Small intestine (tissue), 7 donors: ENCODE results near the gene NKX2-1. TPM values are rescaled to one million over a fixed set of nuclear protein-coding genes. Genes with fewer than 3 reads are reported as not detected.

Source experiments
- DNase-seq, 2 donors: peaks; one replicate each; pipeline versions ENCODE4 v3.0.0 to v3.0.0-alpha.2; 2013
- FAIRE-seq: peaks from 2 replicates; lab custom pipeline; 2012; peaks lifted over from hg19 to GRCh38; lab: Jason Lieb, UNC
- H3K27ac ChIP-seq, 3 donors: one replicate each; pipeline ENCODE4 v1.5.1; 2013; ENCODE audit warnings: low read length in 2 of 3, mild to moderate bottlenecking in 2 of 3, control low read depth in 1 of 3, inconsistent platforms in 1 of 3, low read depth in 1 of 3, moderate library complexity in 1 of 3
- H3K27me3 ChIP-seq, 3 donors: one replicate each; pipeline ENCODE4 v1.6.1; 2013; ENCODE audit warnings: low read length in 3 of 3, inconsistent platforms in 1 of 3; ENCODE audit not compliant: control insufficient read depth in 3 of 3, insufficient read depth in 3 of 3
- H3K36me3 ChIP-seq, 3 donors: one replicate each; pipeline ENCODE4 v1.6.1; 2013; ENCODE audit warnings: low read length in 3 of 3, inconsistent platforms in 1 of 3, low read depth in 1 of 3, mild to moderate bottlenecking in 1 of 3, moderate library complexity in 1 of 3; ENCODE audit not compliant: control insufficient read depth in 3 of 3, insufficient read depth in 2 of 3
- H3K4me1 ChIP-seq, 3 donors: one replicate each; pipeline ENCODE4 v1.6.1; 2013; ENCODE audit warnings: low read length in 2 of 3, inconsistent platforms in 1 of 3, low read depth in 1 of 3, mild to moderate bottlenecking in 1 of 3, moderate library complexity in 1 of 3; ENCODE audit not compliant: control insufficient read depth in 3 of 3, insufficient read depth in 2 of 3
- H3K4me3 ChIP-seq, 3 donors: one replicate each; pipeline ENCODE4 v1.5.1; 2013; ENCODE audit warnings: low read length in 3 of 3, control low read depth in 1 of 3, inconsistent platforms in 1 of 3, low read depth in 1 of 3, mild to moderate bottlenecking in 1 of 3, moderate library complexity in 1 of 3
- H3K9me3 ChIP-seq, 2 donors: one replicate each; pipeline ENCODE4 v1.6.1; 2013; ENCODE audit warnings: low read depth in 1 of 2, low read length in 1 of 2; ENCODE audit not compliant: control insufficient read depth in 2 of 2, insufficient read depth in 1 of 2
- WGBS, 3 donors: extraction: QIAGEN DNeasy Blood & Tissue Kit; methylation state at CpG; one replicate each; pipeline ENCODE4 v1.1.7; 2013; 5-methylcytosine and 5-hydroxymethylcytosine counted together
- polyA plus RNA-seq, 4 donors: library from polyadenylated mRNA; stranded (reverse) in 3 of 4; unstranded in 1 of 4; fragments of 200-250 nt in 3 of 4; fragments of 120-200 nt in 1 of 4; gene quantifications; one replicate each; pipeline versions ENCODE4 v1.2.1 to v1.2.3, GENCODE V29; 2013
- donor health status: healthy with polysubstance abuse.
- donor health status: control.
- donor health status: control.
- donor health status: Bipolar disorder and iron deficiency.
- donor health status: healthy.

NKX2-1 gene
- polyA plus RNA-seq, 4 donors = 0.45 TPM; not detected in 3

DNA sequence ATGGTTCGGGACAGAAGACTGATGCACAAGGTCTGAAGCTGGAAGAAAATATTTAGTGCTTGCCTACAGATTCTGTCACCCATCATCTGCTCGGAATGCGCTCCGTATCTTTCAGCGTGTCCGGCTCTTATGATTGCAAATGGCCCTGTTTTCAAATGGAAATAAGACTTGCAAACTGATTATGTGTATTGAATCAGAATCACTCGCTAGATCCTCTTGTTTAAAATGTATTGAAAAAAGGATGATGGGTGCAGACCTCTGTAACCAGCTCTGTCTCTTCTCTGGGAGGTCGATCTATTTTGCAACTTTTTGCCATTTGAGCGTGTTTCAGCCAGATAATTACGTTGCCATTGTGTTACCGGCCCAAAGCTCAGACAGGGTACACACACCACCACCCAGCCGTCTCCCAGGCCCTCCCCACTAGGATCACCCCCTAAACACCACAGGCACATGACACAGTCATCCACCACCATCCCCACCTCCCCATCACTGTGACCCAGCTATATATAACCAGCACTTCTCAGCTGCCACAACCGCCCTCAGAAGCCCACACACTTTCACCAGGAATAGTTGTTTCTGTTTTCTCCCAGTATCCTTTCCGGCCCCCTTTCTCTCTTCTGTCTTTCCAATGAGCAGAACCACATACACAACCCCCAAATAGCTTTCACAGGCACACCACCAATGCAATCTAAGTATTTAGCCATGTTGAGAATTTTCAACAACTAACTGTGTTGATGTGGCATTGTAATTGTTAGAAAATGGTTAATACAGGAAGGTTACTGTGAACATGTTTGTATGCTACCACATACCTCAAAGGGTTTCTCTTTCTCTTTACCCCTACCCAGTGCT is 10.7 kb downstream of the NKX2-1 start:
- no peak for FAIRE-seq
- Histone ChIP-seq H3K9me3 (no peaks in the 10 kb centered on the region), H3K36me3 (no peaks in the 10 kb centered on the region), H3K4me3 (no peak overlapping the region), H3K27me3 (peaks cover 15 to 95% (median 66%) of the 10 kb centered on the region in 3 donors), H3K4me1 (no peaks in the 10 kb centered on the region), H3K27ac (no peak overlapping the region)
- WGBS, 3 donors = 5 to 14% (median 13%) methylated on average over 14 of the region's 14 CpGs
- no peak for DNase-seq

DNA sequence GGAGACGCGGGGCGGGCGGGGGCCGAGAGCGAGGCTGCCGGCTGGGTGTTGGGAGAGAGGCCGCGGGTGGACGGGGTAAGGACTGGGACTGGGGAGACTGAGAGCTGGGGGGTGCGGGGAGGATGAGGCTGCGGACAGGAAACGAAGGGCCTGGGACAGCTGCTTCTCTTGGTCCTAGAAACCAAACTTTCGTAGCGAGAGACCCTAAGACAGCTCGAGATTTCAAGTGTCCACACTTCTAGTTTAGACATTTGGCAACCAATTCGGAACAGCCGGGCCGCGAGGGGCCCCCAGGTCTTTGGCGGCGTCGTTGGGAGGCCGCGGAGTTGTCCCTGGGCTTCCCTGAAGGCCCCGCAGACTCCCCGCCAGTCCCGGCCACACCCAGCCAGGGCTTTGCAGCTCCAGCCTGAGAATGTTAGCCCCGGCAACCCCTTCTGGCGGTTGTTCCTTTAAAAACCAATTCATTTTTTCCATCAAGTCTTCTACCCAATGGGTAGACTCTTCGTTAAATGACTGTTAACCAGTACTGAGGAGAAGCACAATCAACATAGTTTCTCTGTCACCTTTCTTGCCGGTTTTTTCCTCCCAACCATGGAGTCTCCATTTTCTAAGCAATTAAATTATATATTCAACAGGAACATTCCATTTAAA is 11.5 kb downstream of the NKX2-1 start:
- no peaks in the 10 kb centered on the region for H3K36me3 ChIP-seq
- H3K27me3 ChIP-seq = peaks cover 12 to 94% (median 64%) of the 10 kb centered on the region in 3 donors
- H3K27ac ChIP-seq = no peak overlapping the region
- H3K4me3 ChIP-seq = no peak overlapping the region
- DNase-seq (no peak), FAIRE-seq (no peak)
- H3K4me1 ChIP-seq = no peaks in the 10 kb centered on the region
- no peaks in the 10 kb centered on the region for H3K9me3 ChIP-seq
- 6 to 11% (median 9%) methylated on average over 31 to 32 of the region's 32 CpGs for WGBS, 3 donors

DNA sequence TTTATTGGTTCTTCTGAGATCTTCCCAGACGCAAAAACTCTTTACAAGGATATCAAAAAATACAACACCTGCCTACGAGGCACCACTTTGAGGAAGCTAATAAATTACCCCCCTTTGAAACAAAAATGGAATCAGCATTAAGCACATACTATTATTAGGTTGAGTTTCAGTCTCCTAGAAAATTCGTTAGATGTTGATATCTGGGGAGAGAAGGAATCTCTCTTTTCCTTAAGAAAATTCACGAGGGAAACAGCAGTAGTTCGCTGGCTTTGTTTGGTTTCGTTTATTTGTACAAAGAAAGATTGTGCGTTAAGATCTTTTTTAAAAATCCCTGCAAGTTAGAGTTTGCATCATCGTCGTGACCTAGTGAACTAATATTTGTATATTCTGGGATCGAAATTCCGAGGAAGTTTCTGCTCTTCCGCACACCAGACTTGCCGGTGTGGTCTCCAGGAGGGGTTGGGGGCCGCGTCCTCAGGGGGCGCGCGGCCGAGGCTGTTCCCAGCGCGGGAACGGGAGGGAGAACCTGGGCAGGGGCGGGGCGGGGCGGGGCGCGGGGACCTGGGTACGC is 12.1 kb downstream of the NKX2-1 start:
- DNase-seq = no peak
- peaks cover 8 to 94% (median 59%) of the 10 kb centered on the region in 3 donors for H3K27me3 ChIP-seq
- H3K27ac ChIP-seq = no peak overlapping the region
- H3K36me3 ChIP-seq = no peaks in the 10 kb centered on the region
- H3K4me1 ChIP-seq = no peaks in the 10 kb centered on the region
- FAIRE-seq = no peak
- H3K4me3 ChIP-seq = no peak overlapping the region
- 7% methylated on average over 28 of the region's 28 CpGs for WGBS, 3 donors
- no peaks in the 10 kb centered on the region for H3K9me3 ChIP-seq

DNA sequence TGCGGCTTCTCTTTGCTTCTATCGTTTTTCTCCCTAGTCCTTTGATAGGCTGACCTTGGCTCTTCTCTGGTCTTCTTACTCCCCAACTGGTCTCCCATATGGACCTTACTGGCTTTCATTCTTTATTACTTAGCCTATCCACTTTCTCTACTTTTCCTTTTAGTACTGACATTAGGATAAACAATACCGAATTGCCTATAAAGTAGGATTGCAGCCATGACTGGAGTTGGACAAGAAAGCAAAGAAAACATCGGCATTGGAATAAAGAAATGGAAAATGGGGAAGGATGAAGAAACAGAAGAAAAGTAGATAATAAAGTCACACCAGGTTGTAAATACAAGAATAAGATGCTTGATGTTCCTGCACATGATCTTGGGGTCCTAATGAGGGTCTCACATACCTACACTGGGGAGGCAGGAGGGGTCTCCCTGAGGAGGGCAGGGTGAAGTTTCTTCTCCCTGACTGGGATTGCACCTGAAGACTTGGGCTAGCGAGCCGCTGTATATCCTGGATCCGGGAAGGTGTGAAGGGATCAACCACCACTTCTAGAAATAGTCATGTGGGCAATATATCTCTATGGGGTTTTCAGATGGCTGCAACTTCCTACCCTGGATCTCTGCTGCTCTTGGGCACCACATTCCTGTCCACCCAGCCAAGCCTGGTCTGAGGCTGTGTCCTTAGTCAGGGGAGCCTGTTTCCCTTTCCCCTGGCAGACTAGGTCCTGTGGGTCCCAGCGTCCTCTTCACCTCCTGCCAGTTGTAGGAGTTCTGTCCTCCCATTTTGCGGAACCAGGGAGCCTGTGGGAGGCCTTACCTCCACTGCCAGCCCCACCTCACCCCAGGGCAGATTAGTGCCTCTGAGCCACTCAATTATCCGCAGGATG is 13.1 kb downstream of the NKX2-1 start:
- WGBS, 3 donors = 10 to 23% (median 15%) methylated on average over 10 of the region's 10 CpGs
- no peak overlapping the region for H3K4me3 ChIP-seq
- FAIRE-seq = no peak

DNA sequence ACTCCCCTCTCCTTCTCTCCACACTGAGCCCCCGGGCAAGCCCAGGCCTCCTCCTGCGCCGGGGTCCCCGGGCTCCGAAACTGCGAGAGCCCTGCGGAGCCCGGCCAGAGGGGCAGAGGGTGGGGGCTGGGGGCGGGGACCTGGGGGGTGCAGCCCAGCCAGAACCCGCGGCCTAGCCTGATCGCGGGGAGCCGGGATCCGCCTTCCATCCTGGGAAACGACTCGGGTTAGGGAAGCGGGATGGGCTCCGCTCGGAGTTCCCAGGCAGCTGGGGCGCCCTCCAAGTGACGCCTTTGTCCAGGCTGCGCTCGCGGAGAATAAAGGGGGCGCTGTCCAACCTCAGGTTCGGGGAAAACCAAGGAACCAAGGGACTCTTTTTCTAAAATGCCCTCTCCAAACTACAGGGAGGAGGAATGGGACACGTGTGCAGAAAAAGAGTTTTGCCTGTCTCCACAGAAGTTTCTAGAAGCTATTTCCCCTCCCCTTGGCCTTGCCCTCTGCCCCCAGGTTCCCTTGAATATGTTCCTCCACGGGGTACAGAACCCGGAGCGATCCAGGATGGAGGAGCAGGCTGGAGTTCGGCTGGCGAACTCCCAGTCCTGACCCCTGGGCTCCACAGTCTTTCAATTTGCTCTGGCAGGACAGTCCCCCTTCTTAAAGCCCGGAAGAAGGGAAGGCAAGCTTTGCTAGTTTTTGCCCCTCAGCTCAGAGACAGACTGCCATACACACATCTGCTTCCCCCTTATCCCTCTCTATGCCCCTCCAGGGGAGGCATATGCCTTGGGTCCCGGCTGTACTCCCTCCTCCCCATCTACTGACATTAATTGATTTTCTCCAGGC is 13.9 kb downstream of the NKX2-1 start:
- FAIRE-seq (no peak), DNase-seq (no peak)
- H3K4me1 ChIP-seq = no peaks in the 10 kb centered on the region
- WGBS, 3 donors = 3 to 7% (median 5%) methylated on average over 33 to 35 of the region's 35 CpGs
- H3K27ac ChIP-seq = no peak overlapping the region
- peaks cover 8 to 92% (median 56%) of the 10 kb centered on the region in 3 donors for H3K27me3 ChIP-seq
- no peaks in the 10 kb centered on the region for H3K9me3 ChIP-seq
- H3K4me3 ChIP-seq = no peak overlapping the region
- no peaks in the 10 kb centered on the region for H3K36me3 ChIP-seq

More for the DNA sequence above, 13.1 kb downstream of the NKX2-1 start:
- no peak for DNase-seq
- Histone ChIP-seq H3K36me3 (no peaks in the 10 kb centered on the region), H3K27me3 (peaks cover 8 to 92% (median 56%) of the 10 kb centered on the region in 3 donors), H3K9me3 (no peaks in the 10 kb centered on the region), H3K4me1 (no peaks in the 10 kb centered on the region), H3K27ac (no peak overlapping the region)

DNA sequence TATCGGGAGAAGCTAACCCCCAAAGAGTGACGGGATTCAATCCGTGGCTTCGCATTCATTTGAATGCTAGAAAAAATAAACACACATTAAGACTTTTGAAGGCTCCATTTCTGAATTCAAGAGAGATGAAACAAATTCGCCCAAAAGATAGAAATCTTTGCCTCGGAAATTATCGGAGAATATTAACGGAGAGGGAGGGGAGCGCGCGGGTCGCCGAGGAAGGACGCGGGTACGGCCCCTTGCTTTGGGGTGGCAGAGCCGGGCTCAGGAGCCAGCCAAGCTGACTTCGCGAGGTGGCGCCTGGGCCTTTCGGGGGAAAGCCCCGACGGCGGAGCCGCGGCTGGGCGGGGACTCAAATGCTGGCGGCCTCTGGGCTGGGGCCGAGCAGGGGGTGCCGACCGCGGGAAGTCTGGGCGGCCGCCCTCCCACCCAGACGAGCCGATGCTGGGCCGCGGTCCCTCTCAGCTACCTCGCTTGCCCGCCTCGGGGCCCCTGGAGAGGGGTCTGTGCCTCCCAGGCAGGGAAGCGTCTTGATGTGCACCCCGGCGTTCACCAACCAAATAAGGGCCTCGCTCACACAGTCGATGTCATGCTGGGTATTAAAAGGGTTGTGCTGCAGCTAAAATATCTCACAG is 14.7 kb downstream of the NKX2-1 start:
- H3K36me3 ChIP-seq = no peaks in the 10 kb centered on the region
- H3K27ac ChIP-seq = no peak overlapping the region
- peaks cover 8 to 84% (median 52%) of the 10 kb centered on the region in 3 donors for H3K27me3 ChIP-seq
- H3K4me3 ChIP-seq = no peak overlapping the region
- H3K9me3 ChIP-seq = no peaks in the 10 kb centered on the region
- FAIRE-seq (no peak), DNase-seq (no peak)
- 2 to 5% (median 2%) methylated on average over 40 to 46 of the region's 46 CpGs for WGBS, 3 donors
- H3K4me1 ChIP-seq = no peaks in the 10 kb centered on the region

DNA sequence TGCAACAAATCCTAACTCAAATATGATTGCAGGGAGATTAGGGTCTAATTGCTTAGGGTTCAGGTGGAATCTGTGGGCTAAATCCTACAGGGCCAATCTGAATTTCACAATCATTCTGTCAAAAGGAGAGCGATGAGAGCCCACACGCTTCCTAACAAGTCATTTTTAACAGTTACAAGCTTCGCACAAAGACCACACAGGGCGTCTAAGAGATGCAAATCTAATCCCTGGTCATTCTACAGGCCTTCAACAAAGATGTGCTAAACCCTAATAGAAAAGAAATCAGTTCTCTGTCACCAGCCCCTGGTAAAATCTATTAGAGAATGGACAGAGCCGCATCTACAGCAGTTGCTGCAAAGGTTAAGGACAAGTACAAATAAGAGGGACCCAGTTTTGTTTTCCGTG is 15.3 kb downstream of the NKX2-1 start:
- Histone ChIP-seq H3K27ac (no peak overlapping the region), H3K4me3 (no peak overlapping the region), H3K27me3 (peaks cover 8 to 79% (median 52%) of the 10 kb centered on the region in 3 donors), H3K36me3 (no peaks in the 10 kb centered on the region), H3K4me1 (no peaks in the 10 kb centered on the region), H3K9me3 (no peaks in the 10 kb centered on the region)
- FAIRE-seq (no peak), DNase-seq (no peak)
- WGBS, 3 donors = 12 to 18% (median 15%) methylated on average over 6 of the region's 6 CpGs
